Calu3 (cell line): ENCODE measurements around the gene ACY1. TPM values are rescaled to one million over a fixed set of nuclear protein-coding genes. Genes with fewer than 3 reads are reported as not detected.
A peak's percentile ranks its signal among the peaks of the same experiment; 100 is the strongest.

Experiments used
- BruUV-seq: library from RNA; stranded (reverse); fragments of 400-500 nt; replicated peaks from 2 replicates; lab custom pipeline; 2021; lab: Mats Ljungman, UMichigan
- CTCF ChIA-PET: fragments of 300-600 bp; sonication (Branson Sonifier 250); formaldehyde crosslinking; loops from one replicate; lab custom pipeline; 2022; ENCODE audit warnings: antibody characterized with exemption; lab: Charles Lee
- DNase-seq: peaks from one replicate; pipeline ENCODE4 v3.0.0; 2022
- H3K27ac Mint-ChIP-seq: one replicate; pipeline ENCODE4 v1.8.0; 2022; ENCODE audit warnings: mixed read lengths; ENCODE audit not compliant: unreplicated experiment
- H3K27me3 Mint-ChIP-seq: one replicate; pipeline ENCODE4 v1.8.0; 2022; ENCODE audit warnings: mixed read lengths; ENCODE audit not compliant: unreplicated experiment
- H3K36me3 Mint-ChIP-seq: one replicate; pipeline ENCODE4 v1.8.0; 2022; ENCODE audit warnings: mild to moderate bottlenecking, moderate library complexity, mixed read lengths; ENCODE audit not compliant: insufficient read depth, unreplicated experiment
- H3K4me1 Mint-ChIP-seq: one replicate; pipeline ENCODE4 v1.8.0; 2022; ENCODE audit warnings: mild to moderate bottlenecking, low read depth, mixed read lengths; ENCODE audit not compliant: unreplicated experiment
- H3K4me3 Mint-ChIP-seq: one replicate; pipeline ENCODE4 v1.8.0; 2022; ENCODE audit warnings: mild to moderate bottlenecking, low read depth, moderate library complexity, mixed read lengths; ENCODE audit not compliant: unreplicated experiment
- H3K9me3 Mint-ChIP-seq: one replicate; pipeline ENCODE4 v1.8.0; 2022; ENCODE audit warnings: low read depth, mixed read lengths; ENCODE audit not compliant: unreplicated experiment
- CTCF ChIP-seq: fragments of 200-600 bp; IDR thresholded peaks from one replicate; pipeline ENCODE4 v1.8.0; 2022; ENCODE audit warnings: antibody characterized with exemption; ENCODE audit not compliant: unreplicated experiment
- intact Hi-C: fragments of 100-400 bp; cut with micrococcal nuclease; formaldehyde crosslinking; loops from one replicate; pipeline ENCODE4 v1.10.0; 2022; ENCODE audit not compliant: unreplicated experiment
- total RNA-seq: library from RNA; stranded (reverse); gene quantifications from 2 replicates; pipeline ENCODE4 v1.2.3, GENCODE V29; 2022

The ACY1 gene
- total RNA-seq, 1 experiment from 2014 or later, result 74.9 TPM

DNA sequence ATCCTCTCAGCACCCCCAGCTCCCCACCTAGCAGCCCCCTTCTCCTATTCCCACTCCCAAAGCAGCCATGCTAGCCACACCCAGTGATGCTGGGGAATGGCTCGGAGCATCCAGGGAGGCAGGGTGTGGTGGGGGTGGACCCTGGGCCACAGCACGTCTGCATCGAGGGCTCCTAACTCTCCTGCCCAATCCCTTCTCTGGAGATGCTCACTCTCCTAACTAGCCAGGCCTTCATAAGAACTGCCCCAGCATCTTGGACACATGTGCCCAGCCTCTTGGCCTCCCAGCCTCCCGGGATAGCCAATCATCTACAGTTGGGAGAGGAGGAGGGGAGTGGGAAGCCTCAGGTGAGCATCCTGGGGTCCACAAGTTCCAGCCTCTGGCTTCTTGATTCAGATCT lies 18.8 kb upstream of the ACY1 start:
- H3K27ac Mint-ChIP-seq, result no peak overlapping the region
- peaks cover 30% of the 10 kb centered on the region for H3K36me3 Mint-ChIP-seq
- BruUV-seq, result no TSS peak
- CTCF ChIA-PET, result no interaction called here
- peaks cover 13% of the 10 kb centered on the region for H3K27me3 Mint-ChIP-seq
- H3K4me3 Mint-ChIP-seq, result no peak overlapping the region
- DNase-seq, result no peak
- no peak for TF ChIP-seq CTCF
- intact Hi-C loops, result no loop called here
- H3K9me3 Mint-ChIP-seq, result no peaks in the 10 kb centered on the region
- H3K4me1 Mint-ChIP-seq, result peaks cover 19% of the 10 kb centered on the region

- Mint-ChIP-seq H3K9me3 (no peaks in the 10 kb centered on the region), H3K4me3 (peak overlapping the region; percentile 82), H3K27me3 (peaks cover 13% of the 10 kb centered on the region), H3K36me3 (peaks cover 30% of the 10 kb centered on the region), H3K4me1 (peaks cover 20% of the 10 kb centered on the region), H3K27ac (peak overlapping the region; percentile 73)
- no peak for TF ChIP-seq CTCF
- CTCF ChIA-PET, result no interaction called here
- no TSS peak for BruUV-seq
- no peak for DNase-seq
- intact Hi-C loops, result no loop called here
These were observed 17.3 kb upstream of the ACY1 start for GRCh38 chr3:51966016-51966415.

GRCh38 chr3:51966486-51966885 lies 16.8 kb upstream of the ACY1 start:
- Mint-ChIP-seq H3K27ac (peak overlapping the region; percentile 73), H3K27me3 (peaks cover 13% of the 10 kb centered on the region), H3K36me3 (peaks cover 30% of the 10 kb centered on the region), H3K9me3 (no peaks in the 10 kb centered on the region), H3K4me3 (peak overlapping the region; percentile 82), H3K4me1 (peaks cover 20% of the 10 kb centered on the region)
- TF ChIP-seq CTCF, result no peak
- TSS peak; percentile 23 for BruUV-seq
- no peak for DNase-seq
- CTCF ChIA-PET, result interaction anchor here (1.3 kb wide), 1 partner anchor 25 kb away, joined by 5 read pairs; the partner anchor contains the start of genes PARP3 and RRP9
- intact Hi-C loops, result no loop called here

GRCh38 chr3:51966922-51967383 lies 16.4 kb upstream of the ACY1 start:
- Mint-ChIP-seq H3K36me3 (peaks cover 30% of the 10 kb centered on the region), H3K4me1 (peaks cover 20% of the 10 kb centered on the region), H3K4me3 (peak overlapping the region; percentile 82), H3K27ac (peak overlapping the region; percentile 73), H3K27me3 (peaks cover 13% of the 10 kb centered on the region), H3K9me3 (no peaks in the 10 kb centered on the region)
- no peak for TF ChIP-seq CTCF
- CTCF ChIA-PET, result interaction anchor here (1.3 kb wide), 1 partner anchor 25 kb away, joined by 5 read pairs; the partner anchor contains the start of genes PARP3 and RRP9
- intact Hi-C loops, result no loop called here
- no peak for DNase-seq
- BruUV-seq, result no TSS peak
